OCI-LY7 (cell line): ENCODE measurements around the gene JAML. TPM values are rescaled to one million over a fixed set of nuclear protein-coding genes. Genes with fewer than 3 reads are reported as not detected.

ENCODE experiments used
- BruUV-seq: library from RNA; stranded (reverse); fragments of 400-500 nt; replicated peaks from 2 replicates; lab custom pipeline; 2021; lab: Mats Ljungman, UMichigan
- CTCF ChIA-PET: fragments of 300-600 bp; sonication (Branson Sonifier 250); formaldehyde crosslinking; loops from one replicate; lab custom pipeline; 2022; ENCODE audit warnings: antibody characterized with exemption; ENCODE audit not compliant: unreplicated experiment; lab: Charles Lee
- POLR2A ChIA-PET: fragments of 300-600 bp; sonication (Branson Sonifier 250); formaldehyde crosslinking; loops from one replicate; lab custom pipeline; 2022; ENCODE audit warnings: antibody characterized with exemption; lab: Charles Lee
- DNase-seq: peaks from one replicate; pipeline ENCODE4 v3.0.0-alpha.2; 2015; ENCODE audit warnings: low spot score
- H2AFZ ChIP-seq: fragments of 200-600 bp; sonication (generic), shearing (Covaris generic); 2 replicates; pipeline ENCODE4 v1.6.1; 2014; ENCODE audit warnings: mild to moderate bottlenecking, antibody characterized with exemption, low read length, moderate library complexity
- H3K27ac ChIP-seq: fragments of 200-600 bp; sonication (generic); 2 replicates; pipeline ENCODE4 v1.5.1; 2014; ENCODE audit warnings: mixed run types, low read depth, mild to moderate bottlenecking, moderate library complexity, low read length, inconsistent platforms; ENCODE audit not compliant: poor library complexity, severe bottlenecking
- H3K36me3 ChIP-seq: fragments of 200-600 bp; sonication (generic); 2 replicates; pipeline ENCODE4 v1.6.1; 2014; ENCODE audit warnings: mild to moderate bottlenecking, antibody characterized with exemption, low read length, moderate library complexity, mixed read lengths; ENCODE audit not compliant: insufficient read depth
- H3K4me1 ChIP-seq: fragments of 200-600 bp; sonication (generic); 2 replicates; pipeline ENCODE4 v1.5.1; 2014; ENCODE audit warnings: mild to moderate bottlenecking, low read length; ENCODE audit not compliant: insufficient read depth, poor library complexity, severe bottlenecking
- H3K4me2 ChIP-seq: fragments of 200-600 bp; sonication (generic); 2 replicates; pipeline ENCODE4 v1.6.1; 2014; ENCODE audit warnings: mild to moderate bottlenecking, low read length
- H3K4me3 ChIP-seq: fragments of 200-600 bp; sonication (generic); 2 replicates; pipeline ENCODE4 v1.5.1; 2014; ENCODE audit warnings: mild to moderate bottlenecking, low read depth, low read length; ENCODE audit not compliant: poor library complexity, severe bottlenecking
- H3K79me2 ChIP-seq: fragments of 200-600 bp; sonication (generic); 2 replicates; pipeline ENCODE4 v1.6.1; 2016; ENCODE audit warnings: low read depth, mild to moderate bottlenecking, low read length, moderate library complexity, mixed read lengths; ENCODE audit not compliant: insufficient read depth
- H3K9me2 ChIP-seq: fragments of 200-600 bp; sonication (generic); 2 replicates; pipeline ENCODE4 v1.6.1; 2016; ENCODE audit warnings: mild to moderate bottlenecking, low read length, mixed read lengths; ENCODE audit not compliant: insufficient read depth
- H3K9me3 ChIP-seq: fragments of 200-600 bp; sonication (generic); 2 replicates; pipeline ENCODE4 v1.6.1; 2014; ENCODE audit warnings: mild to moderate bottlenecking, mixed run types, low read length, mixed read lengths
- H4K20me1 ChIP-seq: fragments of 200-600 bp; sonication (generic); 2 replicates; pipeline ENCODE4 v1.6.1; 2014; ENCODE audit warnings: mild to moderate bottlenecking, antibody characterized with exemption, low read length, moderate library complexity, mixed read lengths; ENCODE audit not compliant: insufficient read depth
- EZH2phosphoT487 ChIP-seq: fragments of 200-600 bp; sonication (generic); IDR thresholded peaks from 2 replicates; pipeline ENCODE4 v1.6.1; 2018; ENCODE audit warnings: low read depth, borderline replicate concordance, mild to moderate bottlenecking, mixed run types, antibody characterized with exemption, low read length, moderate library complexity, mixed read lengths
- intact Hi-C: fragments of 100-400 bp; cut with micrococcal nuclease; formaldehyde crosslinking; loops from one replicate; pipeline ENCODE4 v1.10.0; 2022; ENCODE audit not compliant: unreplicated experiment
- total RNA-seq, 2 experiments: library from RNA; depleted of rRNA in 1 of 2; stranded (reverse); fragments of >200 nt in 1 of 2; shearing (Covaris generic) in 1 of 2; gene quantifications; 2 replicates each; pipeline ENCODE4 v1.2.3, GENCODE V29; 2014 to 2022
- TF ChIP-seq, protein P1 (sequence below): fragments of 200-600 bp; sonication (generic); conservative IDR thresholded peaks from 2 replicates; pipeline ENCODE4 v1.5.1; 2014; ENCODE audit warnings: mild to moderate bottlenecking, antibody characterized with exemption, low read length, moderate library complexity, mixed read lengths

Gene JAML
- total RNA-seq, 2 experiments from 2014 or later = 0.63 to 0.73 TPM

DNA sequence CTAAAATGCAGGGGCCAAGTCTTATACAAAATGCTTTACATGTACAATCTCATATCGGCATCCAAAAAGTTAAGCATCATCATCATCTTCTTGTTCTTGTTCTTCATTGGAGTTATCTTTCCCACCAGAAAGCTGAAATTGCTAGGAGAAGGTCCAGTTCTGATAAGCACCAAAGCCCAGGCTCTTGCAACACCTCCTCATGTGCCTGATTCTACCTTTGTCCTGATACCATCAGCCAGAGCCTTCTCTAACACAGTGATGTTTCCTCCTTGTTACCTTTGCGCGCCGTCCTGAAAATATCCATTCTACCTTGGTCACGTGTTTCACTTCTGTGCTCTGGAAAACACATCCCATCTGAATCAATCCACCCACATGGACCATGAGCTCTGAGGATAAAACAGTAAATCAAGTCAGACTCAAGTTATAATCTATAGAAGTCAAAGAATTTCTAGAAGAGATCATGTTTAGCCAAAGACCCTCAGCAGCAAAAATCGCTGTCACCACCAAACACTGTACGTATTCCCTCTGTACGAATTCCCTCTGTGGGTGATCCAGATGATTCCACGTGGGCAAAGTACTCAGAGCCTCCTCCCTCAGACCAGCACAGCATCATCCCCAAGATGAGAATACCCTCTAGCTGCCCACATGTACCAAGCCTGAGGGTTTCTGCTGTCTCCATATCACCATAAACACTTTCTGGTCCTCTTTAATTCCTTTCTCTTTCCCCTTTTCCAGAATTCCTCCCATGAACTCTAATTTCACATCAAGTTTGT is 19.0 kb downstream of the JAML start:
- BruUV-seq = no TSS peak
- H3K27ac ChIP-seq = no peak overlapping the region
- POLR2A ChIA-PET = interaction anchor here (1.0 kb wide), 1 partner anchor 31 kb away, joined by 3 read pairs; no protein-coding TSS in a partner anchor
- peak overlapping the region; percentile 5 for H3K4me3 ChIP-seq
- H3K9me2 ChIP-seq = no peaks in the 10 kb centered on the region; the same call in 1 of the 2 replicates
- intact Hi-C loops = no loop called here
- H3K4me2 ChIP-seq = peak overlapping the region; percentile 49
- CTCF ChIA-PET = interaction anchor here (1.1 kb wide), 1 partner anchor 84 kb away, joined by 3 read pairs; no protein-coding TSS in a partner anchor
- peak overlapping the region; percentile 93 for H2AFZ ChIP-seq
- no peaks in the 10 kb centered on the region for H3K79me2 ChIP-seq
- H3K36me3 ChIP-seq = no peaks in the 10 kb centered on the region
- no peak for TF ChIP-seq EZH2phosphoT487
- TF ChIP-seq, protein P1, sequence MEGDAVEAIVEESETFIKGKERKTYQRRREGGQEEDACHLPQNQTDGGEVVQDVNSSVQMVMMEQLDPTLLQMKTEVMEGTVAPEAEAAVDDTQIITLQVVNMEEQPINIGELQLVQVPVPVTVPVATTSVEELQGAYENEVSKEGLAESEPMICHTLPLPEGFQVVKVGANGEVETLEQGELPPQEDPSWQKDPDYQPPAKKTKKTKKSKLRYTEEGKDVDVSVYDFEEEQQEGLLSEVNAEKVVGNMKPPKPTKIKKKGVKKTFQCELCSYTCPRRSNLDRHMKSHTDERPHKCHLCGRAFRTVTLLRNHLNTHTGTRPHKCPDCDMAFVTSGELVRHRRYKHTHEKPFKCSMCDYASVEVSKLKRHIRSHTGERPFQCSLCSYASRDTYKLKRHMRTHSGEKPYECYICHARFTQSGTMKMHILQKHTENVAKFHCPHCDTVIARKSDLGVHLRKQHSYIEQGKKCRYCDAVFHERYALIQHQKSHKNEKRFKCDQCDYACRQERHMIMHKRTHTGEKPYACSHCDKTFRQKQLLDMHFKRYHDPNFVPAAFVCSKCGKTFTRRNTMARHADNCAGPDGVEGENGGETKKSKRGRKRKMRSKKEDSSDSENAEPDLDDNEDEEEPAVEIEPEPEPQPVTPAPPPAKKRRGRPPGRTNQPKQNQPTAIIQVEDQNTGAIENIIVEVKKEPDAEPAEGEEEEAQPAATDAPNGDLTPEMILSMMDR = no peak
- DNase-seq = no peak
- H3K9me3 ChIP-seq = no peaks in the 10 kb centered on the region
- H3K4me1 ChIP-seq = peaks cover 12% of the 10 kb centered on the region
- no peaks in the 10 kb centered on the region for H4K20me1 ChIP-seq

DNA sequence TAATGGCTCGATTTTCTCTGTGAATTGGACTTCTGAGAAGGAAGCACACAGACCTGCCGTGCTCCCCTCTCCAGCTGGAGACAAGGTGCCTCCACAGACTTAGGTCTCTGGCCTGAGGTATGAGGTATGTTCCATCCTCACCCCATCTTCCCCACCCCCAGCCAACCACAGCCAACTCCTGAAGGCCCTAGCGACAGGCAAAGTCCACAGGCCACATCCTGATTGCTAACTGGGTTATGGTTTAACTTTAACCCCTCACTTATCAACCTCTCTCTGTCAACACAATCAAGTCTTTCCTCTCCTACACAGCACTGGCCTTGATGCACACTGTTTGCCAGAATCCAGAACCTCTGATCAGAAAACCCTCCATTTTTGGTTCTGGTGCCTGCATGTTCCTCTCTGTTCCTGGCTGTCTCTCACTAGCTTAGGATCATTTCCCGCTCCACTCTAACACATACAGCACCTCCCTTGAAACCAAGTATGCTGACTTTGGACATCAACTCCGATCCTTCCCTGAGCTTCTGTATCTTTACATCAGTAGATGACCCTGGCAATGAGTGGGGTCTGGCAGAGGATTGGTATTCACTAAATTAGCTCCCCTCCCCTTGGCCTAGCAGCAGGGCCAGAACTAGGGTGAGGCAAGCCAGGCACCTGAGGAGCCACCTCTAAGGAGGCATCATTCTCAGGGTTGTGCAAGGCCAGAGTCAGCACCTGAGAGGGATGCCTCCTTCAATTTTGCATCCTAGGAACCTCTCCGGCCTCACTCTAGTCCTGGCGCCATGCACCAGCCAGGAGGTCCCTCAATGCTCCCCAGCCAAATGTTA is 22.0 kb downstream of the JAML start:
- no peak for TF ChIP-seq EZH2phosphoT487
- TF ChIP-seq, protein P1 = no peak
- no TSS peak for BruUV-seq
- H3K27ac ChIP-seq = no peak overlapping the region
- POLR2A ChIA-PET = interaction anchor here (0.9 to 1.8 kb wide), 3 partner anchors 9 to 135 kb away, joined by 3 to 9 read pairs (median 4); no protein-coding TSS in a partner anchor
- no peaks in the 10 kb centered on the region; the same call in 1 of the 2 replicates for H3K9me2 ChIP-seq
- no peak for DNase-seq
- no peak overlapping the region for H3K4me2 ChIP-seq
- H4K20me1 ChIP-seq = no peaks in the 10 kb centered on the region
- H2AFZ ChIP-seq = no peak overlapping the region
- H3K4me3 ChIP-seq = no peak overlapping the region
- intact Hi-C loops = no loop called here
- no peaks in the 10 kb centered on the region for H3K79me2 ChIP-seq
- CTCF ChIA-PET = interaction anchor here (0.6 to 1.0 kb wide), 2 partner anchors 11 to 65 kb away, joined by 3 to 4 read pairs; no protein-coding TSS in a partner anchor
- no peaks in the 10 kb centered on the region for H3K9me3 ChIP-seq
- peaks cover 12% of the 10 kb centered on the region for H3K4me1 ChIP-seq
- H3K36me3 ChIP-seq = no peaks in the 10 kb centered on the region
